CD14-positive monocyte (primary cell): ENCODE measurements around the gene WWTR1. TPM values are rescaled to one million over a fixed set of nuclear protein-coding genes. Genes with fewer than 3 reads are reported as not detected.

Experiments
- DNase-seq, 3 donors: peaks; one replicate each; pipeline ENCODE4 v3.0.0-alpha.2; 2011 to 2022
- H2AFZ ChIP-seq: 2 replicates; pipeline ENCODE4 v1.6.0; 2012; ENCODE audit warnings: mild to moderate bottlenecking, low read depth, low read length, inconsistent platforms; ENCODE audit not compliant: insufficient read depth, poor library complexity, severe bottlenecking
- H3K27ac ChIP-seq, 2 donors: 1 replicate in 1 of 2; 2 replicates in 1 of 2; pipeline ENCODE4 v1.5.1; 2012 to 2013; ENCODE audit warnings: low read length in 2 of 2, control low read depth in 1 of 2, inconsistent platforms in 1 of 2, low read depth in 1 of 2, mild to moderate bottlenecking in 1 of 2
- H3K27me3 ChIP-seq, 2 donors: one replicate each; pipeline versions ENCODE4 v1.6.0 to v1.6.1; 2011 to 2013; ENCODE audit warnings: low read length in 2 of 2; ENCODE audit not compliant: control insufficient read depth in 2 of 2, insufficient read depth in 2 of 2
- H3K36me3 ChIP-seq, 2 donors: replicated peaks in 1 of 2; 1 replicate in 1 of 2; 2 replicates in 1 of 2; pipeline versions ENCODE4 v1.5.1 to v1.6.1; 2012 to 2013; ENCODE audit warnings: low read length in 2 of 2, control low read depth in 1 of 2, inconsistent platforms in 1 of 2, mild to moderate bottlenecking in 1 of 2; ENCODE audit not compliant: insufficient read depth in 2 of 2, control insufficient read depth in 1 of 2
- H3K4me1 ChIP-seq, 2 donors: 1 replicate in 1 of 2; 2 replicates in 1 of 2; pipeline versions ENCODE4 v1.5.1 to v1.6.1; 2012 to 2013; ENCODE audit warnings: low read length in 2 of 2, control low read depth in 1 of 2, inconsistent platforms in 1 of 2, mild to moderate bottlenecking in 1 of 2, moderate library complexity in 1 of 2; ENCODE audit not compliant: insufficient read depth in 2 of 2, control insufficient read depth in 1 of 2
- H3K4me2 ChIP-seq: replicated peaks from 2 replicates; pipeline ENCODE3; 2012; ENCODE audit warnings: low read length, moderate library complexity, mild to moderate bottlenecking; ENCODE audit not compliant: poor library complexity, severe bottlenecking; ENCODE audit errors: extremely low read depth
- H3K4me3 ChIP-seq, 3 experiments: fragments of 200-600 bp in 1 of 3; sonication (generic) in 1 of 3; replicated peaks in 1 of 3; 1 replicate in 2 of 3; 2 replicates in 1 of 3; pipeline ENCODE4 v1.5.1; 2011 to 2013; ENCODE audit warnings: low read length in 3 of 3, mild to moderate bottlenecking in 3 of 3, control low read depth in 2 of 3, low read depth in 2 of 3, inconsistent platforms in 1 of 3, moderate library complexity in 1 of 3
- H3K79me2 ChIP-seq: 2 replicates; pipeline ENCODE4 v1.6.0; 2012; ENCODE audit warnings: mild to moderate bottlenecking, control low read depth, inconsistent platforms, low read length, moderate library complexity; ENCODE audit not compliant: insufficient read depth
- H3K9ac ChIP-seq: 2 replicates; pipeline ENCODE4 v1.6.0; 2017; ENCODE audit warnings: low read length, mild to moderate bottlenecking; ENCODE audit not compliant: insufficient read depth, poor library complexity, severe bottlenecking
- H3K9me3 ChIP-seq, 2 donors: replicated peaks in 1 of 2; 1 replicate in 1 of 2; 2 replicates in 1 of 2; pipeline versions ENCODE4 v1.5.1 to v1.6.1; 2012 to 2013; ENCODE audit warnings: low read length in 2 of 2, control low read depth in 1 of 2; ENCODE audit not compliant: control insufficient read depth in 1 of 2, insufficient read depth in 1 of 2
- H4K20me1 ChIP-seq: 2 replicates; pipeline ENCODE4 v1.6.0; 2012; ENCODE audit warnings: mild to moderate bottlenecking, low read length, control low read depth, moderate library complexity; ENCODE audit not compliant: insufficient read depth
- H3K27ac Mint-ChIP-seq, 7 donors: one replicate each; pipeline ENCODE4 v1.8.0; 2020; ENCODE audit warnings: mild to moderate bottlenecking in 7 of 7, mixed read lengths in 7 of 7, moderate library complexity in 6 of 7, inconsistent platforms in 2 of 7
- H3K27me3 Mint-ChIP-seq, 3 donors: one replicate each; pipeline ENCODE4 v1.8.0; 2021 to 2022; ENCODE audit warnings: low read depth in 3 of 3, mild to moderate bottlenecking in 3 of 3, mixed read lengths in 3 of 3, moderate library complexity in 3 of 3, inconsistent platforms in 1 of 3
- H3K36me3 Mint-ChIP-seq, 2 donors: one replicate each; pipeline ENCODE4 v1.8.0; 2020; ENCODE audit warnings: mixed read lengths in 2 of 2, inconsistent platforms in 1 of 2, mild to moderate bottlenecking in 1 of 2
- H3K4me1 Mint-ChIP-seq: one replicate; pipeline ENCODE4 v1.8.0; 2020; ENCODE audit warnings: mild to moderate bottlenecking, mixed read lengths
- H3K4me3 Mint-ChIP-seq, 2 donors: one replicate each; pipeline ENCODE4 v1.8.0; 2020; ENCODE audit warnings: mild to moderate bottlenecking in 2 of 2, mixed read lengths in 2 of 2, moderate library complexity in 1 of 2
- H3K9me3 Mint-ChIP-seq, 7 donors: one replicate each; pipeline ENCODE4 v1.8.0; 2020 to 2022; ENCODE audit warnings: mixed read lengths in 7 of 7, mild to moderate bottlenecking in 6 of 7, moderate library complexity in 6 of 7, inconsistent platforms in 2 of 7
- CTCF ChIP-seq: fragments of 200-600 bp; IDR thresholded peaks from one replicate; pipeline ENCODE4 v1.8.0; 2022; ENCODE audit warnings: antibody characterized with exemption, mild to moderate bottlenecking
- WGBS: methylation state at CpG from one replicate; pipeline ENCODE4 v1.1.5; 2013; ENCODE audit warnings: missing lambda C conversion rate; ENCODE audit not compliant: insufficient coverage; 5-methylcytosine and 5-hydroxymethylcytosine counted together
- intact Hi-C, 2 donors: fragments of 100-400 bp; cut with micrococcal nuclease; formaldehyde crosslinking; loops; one replicate each; pipeline versions ENCODE4 v1.15.0 to v1.15.1; 2023
- polyA plus RNA-seq, 3 donors: library from polyadenylated mRNA; depleted of rRNA in 1 of 3; unstranded in 2 of 3; stranded (reverse) in 1 of 3; fragments of 300-500 nt in 2 of 3; fragments of >200 nt in 1 of 3; fragmentation: Illumina TruSeq in 2 of 3; gene quantifications; 1 replicate in 2 of 3; 2 replicates in 1 of 3; pipeline ENCODE4 v1.2.3, GENCODE V29; 2012 to 2021

The WWTR1 gene
- polyA plus RNA-seq, 3 donors, result not detected

- no peak overlapping the region for H3K4me2 ChIP-seq
- no peak overlapping the region for H3K4me3 Mint-ChIP-seq
- H3K4me1 ChIP-seq, result no peaks in the 10 kb centered on the region
- no peaks in the 10 kb centered on the region for H3K79me2 ChIP-seq
- no peak overlapping the region for H3K9ac ChIP-seq
- H3K27ac ChIP-seq, result no peak overlapping the region
- H3K9me3 ChIP-seq, result no peaks in the 10 kb centered on the region
- H3K27me3 Mint-ChIP-seq, result peaks cover 11 to 20% (median 19%) of the 10 kb centered on the region in 3 donors
- no peak overlapping the region for H2AFZ ChIP-seq
- no peaks in the 10 kb centered on the region for H4K20me1 ChIP-seq
- H3K4me1 Mint-ChIP-seq, result no peaks in the 10 kb centered on the region
- no peak overlapping the region for H3K4me3 ChIP-seq
- no peaks in the 10 kb centered on the region for H3K36me3 Mint-ChIP-seq
- H3K27ac Mint-ChIP-seq, result no peak overlapping the region
- H3K9me3 Mint-ChIP-seq, result no peaks in the 10 kb centered on the region
- no CpG with 5 or more reads among the region's 1 CpG for WGBS
- DNase-seq, result no peak
- no peak for TF ChIP-seq CTCF
- no peaks in the 10 kb centered on the region for H3K36me3 ChIP-seq
- peaks cover 2 to 4% of the 10 kb centered on the region in 2 donors for H3K27me3 ChIP-seq
- intact Hi-C loops, result no loop called here
Measured at GRCh38 chr3:149538371-149538770, 119.5 kb downstream of the WWTR1 start.

- H3K36me3 Mint-ChIP-seq, result no peaks in the 10 kb centered on the region
- DNase-seq, result no peak
- peaks cover 7 to 22% (median 19%) of the 10 kb centered on the region in 3 donors for H3K27me3 Mint-ChIP-seq
- H3K27me3 ChIP-seq, result peaks cover 2 to 4% of the 10 kb centered on the region in 2 donors
- H3K27ac ChIP-seq, result no peak overlapping the region
- H3K36me3 ChIP-seq, result no peaks in the 10 kb centered on the region
- peaks cover 6 to 7% of the 10 kb centered on the region in 2 donors for H3K4me1 ChIP-seq
- no peaks in the 10 kb centered on the region for H4K20me1 ChIP-seq
- 87% methylated on average over 10 of the region's 11 CpGs for WGBS
- intact Hi-C loops, result no loop called here
- H3K9me3 Mint-ChIP-seq, result no peaks in the 10 kb centered on the region
- H3K4me2 ChIP-seq, result no peak overlapping the region
- H3K9ac ChIP-seq, result no peak overlapping the region
- no peak overlapping the region for H3K4me3 ChIP-seq
- no peak overlapping the region for H2AFZ ChIP-seq
- H3K9me3 ChIP-seq, result no peaks in the 10 kb centered on the region
- TF ChIP-seq CTCF, result no peak
- H3K79me2 ChIP-seq, result no peaks in the 10 kb centered on the region
- H3K4me1 Mint-ChIP-seq, result peaks cover 13% of the 10 kb centered on the region
- no peak overlapping the region for H3K27ac Mint-ChIP-seq
- no peak overlapping the region for H3K4me3 Mint-ChIP-seq
Measured at GRCh38 chr3:149536429-149536828, 121.4 kb downstream of the WWTR1 start.
